Mammary epithelial cell (primary cell): Measurements from ENCODE around the gene TNFAIP8L3.

Source experiments
- CTCF ChIP-seq, 2 donors: IDR thresholded peaks in 1 of 2; conservative IDR thresholded peaks in 1 of 2; 2 replicates each; pipeline ENCODE4 v1.5.1; 2011 to 2012; ENCODE audit warnings: inconsistent platforms in 2 of 2, low read length in 2 of 2, mild to moderate bottlenecking in 2 of 2, control low read depth in 1 of 2, low read depth in 1 of 2; ENCODE audit not compliant: insufficient read depth in 1 of 2; ENCODE audit errors: extremely low read depth in 1 of 2
- EZH2 ChIP-seq: IDR thresholded peaks from 2 replicates; pipeline ENCODE4 v1.6.1; 2012; ENCODE audit warnings: low read length, inconsistent platforms, borderline replicate concordance

- TF ChIP-seq CTCF (conservative IDR thresholded peaks at IDR 0.05 in 1 of 2, IDR thresholded peaks at IDR 0.05 in 1 of 2; ENCODE audit: extremely low read depth in 1 of 2, insufficient read depth in 1 of 2, low read depth in 1 of 2, low read length in 2 of 2) (no peak), EZH2 (no peak)
These were observed 19.8 kb downstream of the TNFAIP8L3 start for GRCh38 chr15:51074926-51075325.
